ENCODE results near the gene SOX6. TPM values are rescaled to one million over a fixed set of nuclear protein-coding genes. Genes with fewer than 3 reads are reported as not detected.
A peak's percentile ranks its signal among the peaks of the same experiment; 100 is the strongest.

SOX6 gene
- total and polyA plus RNA-seq, 2 of the 13 experiments (the other 11 are each of a cell fraction or from before 2014, with no cell fraction given) = 2.6 to 11.2 TPM

DNA sequence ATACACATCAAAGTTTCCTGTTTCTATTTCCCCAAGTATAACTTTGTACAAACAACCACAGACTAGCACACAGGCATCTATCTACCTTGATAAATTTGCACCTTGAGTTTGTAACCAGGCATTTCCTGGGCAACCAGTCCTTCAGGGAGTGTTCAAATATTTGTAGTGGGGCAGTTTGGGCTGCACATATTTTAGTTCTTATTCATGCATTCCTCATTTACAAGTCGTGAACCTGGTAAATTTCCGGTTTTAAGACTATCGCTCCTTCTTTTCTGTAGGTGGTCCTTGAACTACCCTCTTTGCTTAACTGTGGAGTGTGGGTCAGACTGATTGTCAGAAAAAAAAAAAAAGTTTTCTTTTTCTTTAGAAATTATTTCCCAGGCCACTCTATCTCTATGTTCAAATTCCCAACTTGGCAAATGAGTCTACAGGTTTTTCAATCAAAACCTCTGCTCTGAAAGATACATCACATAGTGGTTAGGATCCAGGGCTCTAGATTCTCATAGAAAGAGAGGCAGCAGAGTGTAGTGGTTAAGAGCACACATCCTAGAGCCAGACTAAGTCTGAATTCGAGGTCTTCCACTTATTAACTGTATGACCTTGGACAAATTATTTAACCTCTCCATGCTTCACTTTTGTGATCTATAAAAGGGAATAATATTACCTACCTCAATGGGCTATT, 201.5 kb downstream of the SOX6 start (continued):
- TF ChIP-seq, protein P1, sequence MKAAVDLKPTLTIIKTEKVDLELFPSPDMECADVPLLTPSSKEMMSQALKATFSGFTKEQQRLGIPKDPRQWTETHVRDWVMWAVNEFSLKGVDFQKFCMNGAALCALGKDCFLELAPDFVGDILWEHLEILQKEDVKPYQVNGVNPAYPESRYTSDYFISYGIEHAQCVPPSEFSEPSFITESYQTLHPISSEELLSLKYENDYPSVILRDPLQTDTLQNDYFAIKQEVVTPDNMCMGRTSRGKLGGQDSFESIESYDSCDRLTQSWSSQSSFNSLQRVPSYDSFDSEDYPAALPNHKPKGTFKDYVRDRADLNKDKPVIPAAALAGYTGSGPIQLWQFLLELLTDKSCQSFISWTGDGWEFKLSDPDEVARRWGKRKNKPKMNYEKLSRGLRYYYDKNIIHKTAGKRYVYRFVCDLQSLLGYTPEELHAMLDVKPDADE (CRISPR knock-in tag; IDR thresholded peaks at IDR 0.05) = no peak

DNA sequence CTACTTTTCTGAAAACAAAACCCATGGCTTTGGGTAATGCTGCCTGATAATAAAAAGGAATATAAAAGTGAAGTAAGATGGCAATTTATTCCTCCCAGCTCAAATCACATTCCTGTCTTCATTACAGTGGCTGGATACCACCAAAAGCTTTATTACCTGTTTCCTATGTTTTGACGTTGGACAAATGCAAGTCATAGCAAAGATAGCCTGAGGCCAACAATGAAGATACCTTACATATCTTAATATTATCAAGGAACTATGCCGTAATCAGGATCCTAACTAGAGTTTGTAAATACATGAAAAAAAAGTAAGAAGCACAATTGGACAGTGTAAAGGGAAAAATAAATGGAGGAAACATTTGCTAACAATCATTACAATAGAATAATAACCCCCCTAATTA, 202.4 kb downstream of the SOX6 start:
- Histone ChIP-seq H3K27me3 (ENCODE audit: control insufficient read depth in 1 of 2, insufficient read depth in 2 of 2, low read length in 2 of 2) (no peaks in the 10 kb centered on the region), H3K27ac (ENCODE audit: extremely low read length, insufficient read depth, low read length) (peak overlapping the region; percentile 82), H3K4me2 (ENCODE audit: low read depth, low read length) (no peak overlapping the region), H3K9me3 (ENCODE audit: low read length) (no peaks in the 10 kb centered on the region), H3K79me2 (ENCODE audit: insufficient read depth, low read length) (no peaks in the 10 kb centered on the region), H4K20me1 (ENCODE audit: insufficient read depth, low read length) (no peaks in the 10 kb centered on the region), H2AFZ (ENCODE audit: low read length) (no peak overlapping the region), H3K4me1 (ENCODE audit: insufficient read depth, low read length) (peaks cover 67% of the 10 kb centered on the region), H3K9ac (ENCODE audit: insufficient read depth, low read depth, low read length) (0 out of 2 replicates have a peak overlapping the region, but pooled peaks have one; percentile 45), H3K4me3 (replicated peaks in 1 of 3; ENCODE audit: insufficient read depth in 1 of 3, low read depth in 2 of 3, low read length in 3 of 3) (no peak overlapping the region; a peak in 1 of 6 replicates), H3K36me3 (replicated peaks in 1 of 2; ENCODE audit: control insufficient read depth in 1 of 2, insufficient read depth in 2 of 2, low read length in 2 of 2) (no peaks in the 10 kb centered on the region)
- FAIRE-seq (no peak), ATAC-seq (no peak), DNase-seq (ENCODE audit: low spot score) (no peak)
- BruUV-seq (replicated peaks) = no TSS peak
- intact Hi-C loops (cut with micrococcal nuclease; ENCODE audit: unreplicated experiment) = loop anchor here (2.0 kb wide), 2 partner anchors 31 to 39 kb away; no protein-coding TSS in a partner anchor
- CTCF ChIA-PET (ENCODE audit: low intra/inter-chr PET ratio, low total read pairs) = no interaction called here
- POLR2A ChIA-PET = no interaction called here
- in situ Hi-C loops (cut with HindIII; ENCODE audit: extremely low pct_ligation_motif_present, low pct_unique_long_range_greater_than_20kb) = no loop called here
- TF ChIP-seq RORA (CRISPR knock-in tag; IDR thresholded peaks at IDR 0.05) = 0 out of 2 replicates have a peak, but pooled peaks have one; percentile 40
- TF ChIP-seq, protein P2, sequence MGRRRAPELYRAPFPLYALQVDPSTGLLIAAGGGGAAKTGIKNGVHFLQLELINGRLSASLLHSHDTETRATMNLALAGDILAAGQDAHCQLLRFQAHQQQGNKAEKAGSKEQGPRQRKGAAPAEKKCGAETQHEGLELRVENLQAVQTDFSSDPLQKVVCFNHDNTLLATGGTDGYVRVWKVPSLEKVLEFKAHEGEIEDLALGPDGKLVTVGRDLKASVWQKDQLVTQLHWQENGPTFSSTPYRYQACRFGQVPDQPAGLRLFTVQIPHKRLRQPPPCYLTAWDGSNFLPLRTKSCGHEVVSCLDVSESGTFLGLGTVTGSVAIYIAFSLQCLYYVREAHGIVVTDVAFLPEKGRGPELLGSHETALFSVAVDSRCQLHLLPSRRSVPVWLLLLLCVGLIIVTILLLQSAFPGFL (CRISPR knock-in tag; IDR thresholded peaks at IDR 0.05) = no peak
- 89% methylated on average over 2 of the region's 2 CpGs for WGBS (ENCODE audit: low lambda C conversion rate)
